NCI-H1436 (cell line): Measurements from ENCODE around the gene USF3.

Experiments used
- DNase-seq: peaks from one replicate; lab custom pipeline; 2025; lab: John Stamatoyannopoulos, UW

The USF3 gene

GRCh38 chr3:113695786-113696645, at the start of gene USF3:
TSS of gene USF3 (minus strand) at chr3:113696642. CDS start at chr3:113674878, 21,764 bp downstream.
- peak; percentile 78 for DNase-seq

- peak; percentile 89 for DNase-seq
Observed at GRCh38 chr3:113745756-113746547, 49.5 kb upstream of the USF3 start, which contains the start of gene NAA50. TSS of gene NAA50 (minus strand) at chr3:113746249. CDS start at chr3:113745949, 300 bp downstream.

- DNase-seq, result peak; percentile 76
Observed at GRCh38 chr3:113744941-113745755, 48.7 kb upstream of the USF3 start.

- no peak for DNase-seq
Observed at GRCh38 chr3:113743006-113743630, 46.7 kb upstream of the USF3 start.

- DNase-seq, result no peak
Observed at GRCh38 chr3:113741620-113742019, 45.2 kb upstream of the USF3 start.

- no peak for DNase-seq
Observed at GRCh38 chr3:113741086-113741485, 44.6 kb upstream of the USF3 start.

- peak; percentile 57 for DNase-seq
Observed at GRCh38 chr3:113736548-113737089, 40.2 kb upstream of the USF3 start.

- DNase-seq, result no peak
Observed at GRCh38 chr3:113731694-113732093, 35.3 kb upstream of the USF3 start.

- no peak for DNase-seq
Observed at GRCh38 chr3:113730550-113730949, 34.1 kb upstream of the USF3 start.

GRCh38 chr3:113728661-113729060, 32.2 kb upstream of the USF3 start:
- DNase-seq, result no peak

GRCh38 chr3:113721636-113722035, 25.2 kb upstream of the USF3 start:
- no peak for DNase-seq

GRCh38 chr3:113719758-113720157, 23.3 kb upstream of the USF3 start:
- no peak for DNase-seq

GRCh38 chr3:113719294-113719693, 22.9 kb upstream of the USF3 start:
- no peak for DNase-seq

GRCh38 chr3:113717818-113718217, 21.4 kb upstream of the USF3 start:
- DNase-seq, result no peak

- no peak for DNase-seq
Observed at GRCh38 chr3:113717308-113717707, 20.9 kb upstream of the USF3 start.

- DNase-seq, result no peak
Observed at GRCh38 chr3:113714702-113715101, 18.3 kb upstream of the USF3 start.

GRCh38 chr3:113712129-113712528, 15.7 kb upstream of the USF3 start:
- DNase-seq, result no peak

GRCh38 chr3:113707835-113708234, 11.4 kb upstream of the USF3 start:
- DNase-seq, result no peak

- no peak for DNase-seq
Observed at GRCh38 chr3:113698956-113699355, 2.5 kb upstream of the USF3 start.

GRCh38 chr3:113698213-113698742, 1.8 kb upstream of the USF3 start:
- no peak for DNase-seq

GRCh38 chr3:113697500-113698090, 1.2 kb upstream of the USF3 start:
- DNase-seq, result no peak
